IMR-90 (cell line): Measurements from ENCODE around the gene HSD17B8. TPM values are rescaled to one million over a fixed set of nuclear protein-coding genes. Genes with fewer than 3 reads are reported as not detected.

Source experiments
- ATAC-seq: fragments of 200-7000 bp; cut with Tn5 transposase; 2 replicates; pipeline ENCODE4 v1.9.1; 2020; ENCODE audit warnings: low read depth, mild to moderate bottlenecking, moderate library complexity
- BruUV-seq: library from RNA; stranded (reverse); fragments of 400-500 nt; replicated peaks from 2 replicates; lab custom pipeline; 2021; lab: Mats Ljungman, UMichigan
- CTCF ChIA-PET: fragments of 300-600 bp; formaldehyde crosslinking; extraction: SDS; loops from one replicate; lab custom pipeline; 2021; ENCODE audit warnings: antibody characterized with exemption; lab: Yijun Ruan, JAX
- POLR2A ChIA-PET: fragments of 300-600 bp; sonication (Branson Sonifier 250); formaldehyde crosslinking; loops from one replicate; lab custom pipeline; 2022; ENCODE audit warnings: antibody characterized with exemption; ENCODE audit not compliant: unreplicated experiment; lab: Charles Lee
- DNase-seq: peaks from one replicate; pipeline ENCODE4 v3.0.0; 2013
- H2AFZ ChIP-seq: replicated peaks from 2 replicates; pipeline ENCODE3; 2013; ENCODE audit warnings: low read length, mild to moderate bottlenecking; ENCODE audit not compliant: poor library complexity
- H2AK5ac ChIP-seq: 2 replicates; pipeline ENCODE4 v1.6.1; 2013; ENCODE audit warnings: low read depth, low read length, inconsistent platforms
- H2AK9ac ChIP-seq: replicated peaks from 2 replicates; pipeline ENCODE3; 2013; ENCODE audit warnings: mild to moderate bottlenecking, low read depth, low read length, moderate library complexity; ENCODE audit not compliant: poor library complexity
- H2BK120ac ChIP-seq: 2 replicates; pipeline ENCODE4 v1.6.1; 2013; ENCODE audit warnings: low read depth, low read length, inconsistent platforms
- H2BK15ac ChIP-seq: 3 replicates; pipeline ENCODE4 v1.6.1; 2013; ENCODE audit warnings: low read depth, low read length, inconsistent platforms
- H2BK20ac ChIP-seq: 2 replicates; pipeline ENCODE4 v1.6.1; 2013; ENCODE audit warnings: low read depth, mild to moderate bottlenecking, inconsistent platforms, low read length, moderate library complexity
- H2BK5ac ChIP-seq: 2 replicates; pipeline ENCODE4 v1.6.1; 2013; ENCODE audit warnings: mild to moderate bottlenecking, low read depth, low read length, inconsistent platforms; ENCODE audit not compliant: poor library complexity, severe bottlenecking
- H3K14ac ChIP-seq: replicated peaks from 2 replicates; pipeline ENCODE4 v1.6.1; 2013; ENCODE audit warnings: low read depth, low read length, inconsistent platforms
- H3K18ac ChIP-seq: 2 replicates; pipeline ENCODE4 v1.6.1; 2013; ENCODE audit warnings: low read depth, low read length, control low read depth
- H3K23ac ChIP-seq: 2 replicates; pipeline ENCODE4 v1.6.1; 2013; ENCODE audit warnings: low read depth, low read length, inconsistent platforms
- H3K27ac ChIP-seq: 2 replicates; pipeline ENCODE4 v1.5.1; 2013; ENCODE audit warnings: mild to moderate bottlenecking, control low read depth, low read length; ENCODE audit not compliant: insufficient read depth
- H3K27me3 ChIP-seq: 2 replicates; pipeline ENCODE4 v1.6.1; 2013; ENCODE audit warnings: low read length; ENCODE audit not compliant: control insufficient read depth, insufficient read depth
- H3K36me3 ChIP-seq: 2 replicates; pipeline ENCODE4 v1.6.1; 2013; ENCODE audit warnings: low read length, mixed read lengths; ENCODE audit not compliant: control insufficient read depth, insufficient read depth
- H3K4ac ChIP-seq: 2 replicates; pipeline ENCODE4 v1.6.1; 2013; ENCODE audit warnings: low read depth, low read length, inconsistent platforms
- H3K4me1 ChIP-seq: 2 replicates; pipeline ENCODE4 v1.6.1; 2013; ENCODE audit warnings: low read length, mixed read lengths; ENCODE audit not compliant: control insufficient read depth, insufficient read depth
- H3K4me2 ChIP-seq: 2 replicates; pipeline ENCODE4 v1.6.1; 2013; ENCODE audit warnings: low read depth, mild to moderate bottlenecking, control low read depth, low read length, moderate library complexity
- H3K4me3 ChIP-seq: 2 replicates; pipeline ENCODE4 v1.5.1; 2013; ENCODE audit warnings: low read depth, mild to moderate bottlenecking, control low read depth, low read length, moderate library complexity; ENCODE audit not compliant: insufficient read depth
- H3K56ac ChIP-seq: 2 replicates; pipeline ENCODE4 v1.6.1; 2013; ENCODE audit warnings: low read length, inconsistent platforms; ENCODE audit not compliant: insufficient read depth; ENCODE audit errors: extremely low read depth
- H3K79me1 ChIP-seq, 2 experiments: 2 replicates each; pipeline ENCODE4 v1.6.1; 2013; ENCODE audit warnings: low read length in 2 of 2, inconsistent platforms in 1 of 2, low read depth in 1 of 2
- H3K9ac ChIP-seq: 2 replicates; pipeline ENCODE4 v1.6.1; 2013; ENCODE audit warnings: low read depth, low read length, control low read depth
- H3K9me1 ChIP-seq: 2 replicates; pipeline ENCODE4 v1.6.1; 2013; ENCODE audit warnings: low read length, inconsistent platforms; ENCODE audit not compliant: insufficient read depth
- H3K9me3 ChIP-seq: 2 replicates; pipeline ENCODE4 v1.6.1; 2013; ENCODE audit warnings: low read length; ENCODE audit not compliant: control insufficient read depth, insufficient read depth
- H4K20me1 ChIP-seq: 2 replicates; pipeline ENCODE4 v1.6.1; 2013; ENCODE audit warnings: low read length, inconsistent platforms; ENCODE audit not compliant: insufficient read depth
- H4K5ac ChIP-seq: 2 replicates; pipeline ENCODE4 v1.6.1; 2013; ENCODE audit warnings: mild to moderate bottlenecking, low read depth, low read length, control low read depth
- H4K8ac ChIP-seq, 2 experiments: 2 replicates each; pipeline ENCODE4 v1.6.1; 2013; ENCODE audit warnings: low read depth in 2 of 2, low read length in 2 of 2, control low read depth in 1 of 2, inconsistent platforms in 1 of 2
- H4K91ac ChIP-seq: 2 replicates; pipeline ENCODE4 v1.6.1; 2013; ENCODE audit warnings: low read depth, low read length, inconsistent platforms; ENCODE audit not compliant: insufficient read depth
- BHLHE40 ChIP-seq: fragments of 150-350 bp; IDR thresholded peaks from 2 replicates; pipeline ENCODE4 v1.6.1; 2016; ENCODE audit warnings: mild to moderate bottlenecking, low read depth, low read length
- CEBPB ChIP-seq: IDR thresholded peaks from 2 replicates; pipeline ENCODE4 v1.6.1; 2012; ENCODE audit warnings: low read depth, low read length, improper control_type of control experiment
- CHD1 ChIP-seq: IDR thresholded peaks from 2 replicates; pipeline ENCODE4 v1.6.1; 2012; ENCODE audit warnings: low read depth, low read length, improper control_type of control experiment
- CTCF ChIP-seq: conservative IDR thresholded peaks from 2 replicates; pipeline ENCODE4 v1.5.1; 2012; ENCODE audit warnings: mild to moderate bottlenecking, low read depth, low read length, improper control_type of control experiment
- ELK1 ChIP-seq: fragments of 150-350 bp; IDR thresholded peaks from 2 replicates; pipeline ENCODE4 v1.6.1; 2016; ENCODE audit warnings: low read depth, mild to moderate bottlenecking, low read length, moderate library complexity, borderline replicate concordance
- FOS ChIP-seq: fragments of 150-350 bp; IDR thresholded peaks from 2 replicates; pipeline ENCODE4 v1.6.1; 2016; ENCODE audit warnings: low read depth, low read length
- MAFK ChIP-seq: IDR thresholded peaks from 2 replicates; pipeline ENCODE4 v1.6.1; 2012; ENCODE audit warnings: low read depth, low read length, improper control_type of control experiment
- MAZ ChIP-seq: IDR thresholded peaks from 2 replicates; pipeline ENCODE4 v1.6.1; 2012; ENCODE audit warnings: low read depth, mild to moderate bottlenecking, low read length, improper control_type of control experiment, moderate library complexity, borderline replicate concordance
- MXI1 ChIP-seq: IDR thresholded peaks from 2 replicates; pipeline ENCODE4 v1.6.1; 2012; ENCODE audit warnings: low read depth, mild to moderate bottlenecking, low read length, moderate library complexity, borderline replicate concordance
- NFE2L2 ChIP-seq: fragments of 150-350 bp; IDR thresholded peaks from 2 replicates; pipeline ENCODE4 v1.6.1; 2016; ENCODE audit warnings: low read depth, mild to moderate bottlenecking, low read length
- POLR2A ChIP-seq: IDR thresholded peaks from 2 replicates; pipeline ENCODE4 v1.6.1; 2012; ENCODE audit warnings: mild to moderate bottlenecking, low read depth, low read length
- RCOR1 ChIP-seq: IDR thresholded peaks from 2 replicates; pipeline ENCODE4 v1.6.1; 2012; ENCODE audit warnings: mild to moderate bottlenecking, low read length, improper control_type of control experiment; ENCODE audit not compliant: insufficient replicate concordance
- RFX5 ChIP-seq: IDR thresholded peaks from 2 replicates; pipeline ENCODE4 v1.8.0; 2012; ENCODE audit warnings: low read depth, mild to moderate bottlenecking, low read length, moderate library complexity
- SMC3 ChIP-seq: fragments of 150-350 bp; IDR thresholded peaks from 2 replicates; pipeline ENCODE4 v1.6.1; 2016; ENCODE audit warnings: low read depth, mild to moderate bottlenecking, antibody characterized with exemption, low read length, moderate library complexity
- USF2 ChIP-seq: fragments of 150-350 bp; IDR thresholded peaks from 2 replicates; pipeline ENCODE4 v1.6.1; 2017; ENCODE audit warnings: mild to moderate bottlenecking, antibody characterized with exemption, low read length, low read depth
- WGBS, 2 experiments: methylation state at CpG; one replicate each; pipeline versions ENCODE4 v1.1.5 to v1.1.7; 2013; ENCODE audit warnings: missing lambda C conversion rate in 2 of 2; ENCODE audit not compliant: insufficient read length in 1 of 2; ENCODE audit errors: extremely low coverage in 2 of 2; 5-methylcytosine and 5-hydroxymethylcytosine counted together
- dilution Hi-C: fragments of 300-500 bp; cut with HindIII; formaldehyde crosslinking; loops from one replicate; pipeline ENCODE4 v1.14.3; 2018; ENCODE audit warnings: low sequenced_read_pairs; ENCODE audit not compliant: unreplicated experiment
- in situ Hi-C: fragments of 300-500 bp; cut with MboI; formaldehyde crosslinking; loops from 3 replicates; pipeline ENCODE4 v1.14.3; 2019; ENCODE audit warnings: low sequenced_read_pairs, inconsistent platforms, mixed read lengths
- intact Hi-C: fragments of 100-400 bp; cut with micrococcal nuclease; formaldehyde crosslinking; loops from 2 replicates; pipeline ENCODE4 v1.10.0; 2022
- polyA plus RNA-seq, 3 experiments: library from polyadenylated mRNA; depleted of rRNA; stranded (reverse); fragments of >200 nt; gene quantifications; 2 replicates each; pipeline ENCODE4 v1.2.3, GENCODE V29; 2012; ENCODE audit warnings: low replicate concordance in 1 of 3
- total RNA-seq: library from RNA; depleted of rRNA; stranded (reverse); fragments of >200 nt; gene quantifications from 2 replicates; pipeline ENCODE4 v1.2.3, GENCODE V29; 2012

HSD17B8 gene
- total and polyA plus RNA-seq, 2 of the 4 experiments (the other 2 are of a cell fraction), result 1.6 to 4.3 TPM

- Histone ChIP-seq H3K36me3 (peaks cover 9% of the 10 kb centered on the region), H2AK9ac (no peak overlapping the region), H3K56ac (no peak overlapping the region), H2AK5ac (no peak overlapping the region), H2BK20ac (no peak overlapping the region), H3K9me1 (no peaks in the 10 kb centered on the region), H2AFZ (peak overlapping the region; percentile 58), H2BK15ac (no peak overlapping the region), H4K5ac (no peak overlapping the region), H3K14ac (no peak overlapping the region), H3K79me1 (0 out of 4 replicates have a peak, but pooled peaks cover 0 to 2% of the 10 kb centered on the region in 2 experiments), H3K4ac (no peak overlapping the region), H2BK120ac (no peak overlapping the region), H3K4me1 (peaks cover 2% of the 10 kb centered on the region; the same call in 1 of the 2 replicates), H3K27ac (no peak overlapping the region), H3K4me3 (no peak overlapping the region), H2BK5ac (no peak overlapping the region), H4K91ac (no peak overlapping the region), H3K18ac (no peak overlapping the region), H4K20me1 (no peaks in the 10 kb centered on the region), H4K8ac (no peak overlapping the region), H3K9ac (no peak overlapping the region), H3K4me2 (no peak overlapping the region), H3K27me3 (peaks cover 56% of the 10 kb centered on the region), H3K23ac (no peak overlapping the region), H3K9me3 (no peaks in the 10 kb centered on the region)
- in situ Hi-C loops (no loop called here), intact Hi-C loops (no loop called here), dilution Hi-C loops (no loop called here)
- DNase-seq (no peak), ATAC-seq (no peak)
- BruUV-seq, result no TSS peak
- ChIA-PET CTCF (no interaction called here), POLR2A (interaction anchor here (1.2 kb wide), 1 partner anchor 10 kb away, joined by 3 read pairs; no protein-coding TSS in a partner anchor)
- WGBS, 2 experiments, result 43% methylated on average over 4 of the region's 7 CpGs; no CpG with 5 or more reads in 1 of the 2 experiments
- TF ChIP-seq MXI1, result no peak
- no peak for TF ChIP-seq MAZ
- TF ChIP-seq RFX5, result no peak
- no peak for TF ChIP-seq RCOR1
- TF ChIP-seq BHLHE40, result no peak
- TF ChIP-seq CEBPB, result no peak
- no peak for TF ChIP-seq CTCF
- TF ChIP-seq MAFK, result no peak
- TF ChIP-seq FOS, result no peak
- TF ChIP-seq USF2, result no peak
- TF ChIP-seq NFE2L2, result no peak
- TF ChIP-seq SMC3, result no peak
- no peak for TF ChIP-seq POLR2A
- TF ChIP-seq CHD1, result no peak
- TF ChIP-seq ELK1, result no peak
Measured at GRCh38 chr6:33189625-33190448, 14.6 kb upstream of the HSD17B8 start.
